K562 (cell line): ENCODE results near the gene OPRL1.

Experiments
- ATF7 ChIP-seq: fragments of 450-650 bp; IDR thresholded peaks from 2 replicates; pipeline ENCODE4 v1.7.1; 2014; ENCODE audit warnings: mild to moderate bottlenecking, moderate library complexity
- BRD4 ChIP-seq: fragments of 200-600 bp; sonication (generic); IDR thresholded peaks from 2 replicates; pipeline ENCODE4 v1.6.1; 2017; ENCODE audit warnings: inconsistent platforms
- CTCF ChIP-seq, 3 experiments: IDR thresholded peaks in 2 of 3; conservative IDR thresholded peaks in 1 of 3; 2 replicates each; pipeline ENCODE4 v1.5.1; 2011 to 2012; ENCODE audit warnings: low read length in 3 of 3, mild to moderate bottlenecking in 3 of 3, control low read depth in 2 of 3, improper control_type of control experiment in 1 of 3, inconsistent platforms in 1 of 3, low read depth in 1 of 3, mixed read lengths in 1 of 3, moderate library complexity in 1 of 3; ENCODE audit not compliant: insufficient read depth in 2 of 3
- EZH2 ChIP-seq: IDR thresholded peaks from 2 replicates; pipeline ENCODE4 v1.6.1; 2012; ENCODE audit warnings: low read depth, mild to moderate bottlenecking, inconsistent platforms, low read length, borderline replicate concordance
- FOXP1 ChIP-seq: sonication (generic); formaldehyde crosslinking; IDR thresholded peaks from 2 replicates; pipeline ENCODE4 v1.8.0; 2022; ENCODE audit warnings: mild to moderate bottlenecking, missing genetic modification reagents
- GABPB1 ChIP-seq: sonication (generic); formaldehyde crosslinking; IDR thresholded peaks from 2 replicates; pipeline ENCODE4 v1.8.0; 2022; ENCODE audit warnings: mild to moderate bottlenecking, missing genetic modification reagents
- NRF1 ChIP-seq, 2 experiments: fragments of 450-650 bp; IDR thresholded peaks in 1 of 2; conservative IDR thresholded peaks in 1 of 2; 2 replicates each; pipeline ENCODE4 v1.6.1; 2014; ENCODE audit warnings: mild to moderate bottlenecking in 2 of 2
- POLR2A ChIP-seq: fragments of 450-650 bp; conservative IDR thresholded peaks from 2 replicates; pipeline ENCODE4 v1.6.1; 2016
- TEAD4 ChIP-seq, 2 experiments: sonication (generic) in 1 of 2; formaldehyde crosslinking in 1 of 2; IDR thresholded peaks; 2 replicates each; pipeline versions ENCODE4 v1.6.1 to v1.8.0; 2012 to 2022; ENCODE audit warnings: borderline replicate concordance in 1 of 2, inconsistent platforms in 1 of 2, low read length in 1 of 2, mild to moderate bottlenecking in 1 of 2, missing genetic modification reagents in 1 of 2

DNA sequence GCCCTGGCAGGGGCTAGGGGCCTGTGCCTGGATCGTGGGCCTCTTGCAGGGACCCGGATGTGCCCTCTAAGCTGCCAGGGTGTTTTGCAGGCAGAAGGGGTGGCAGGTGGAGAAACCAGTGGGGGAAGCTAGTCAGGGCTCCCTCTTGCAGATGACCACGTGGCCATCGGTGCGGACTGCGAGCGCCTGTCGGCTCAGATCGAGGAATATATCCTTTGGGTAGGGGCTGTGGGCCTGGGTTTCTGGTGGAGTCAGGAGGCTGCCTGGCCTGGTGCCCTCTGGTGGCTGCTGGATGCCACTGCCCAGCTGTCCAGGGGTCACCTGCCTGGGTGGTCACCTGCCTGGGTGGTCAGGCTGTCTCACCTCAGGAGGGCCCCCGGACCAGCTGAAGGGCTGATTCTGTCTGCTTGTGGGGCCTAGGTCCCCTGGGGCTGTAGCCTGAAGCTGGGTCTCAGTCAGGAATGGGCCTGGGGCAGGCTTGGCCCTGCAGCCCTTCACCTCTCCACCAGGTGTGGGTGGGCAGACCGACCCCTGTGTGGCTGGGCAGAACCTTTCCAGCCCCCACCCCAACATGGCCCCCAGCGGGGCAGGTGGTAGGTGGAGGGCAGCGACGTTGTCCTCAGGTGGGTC, 10.2 kb upstream of the OPRL1 start:
- TF ChIP-seq TEAD4 (IDR thresholded peaks at IDR 0.05; ENCODE audit: low read length) (no peak), TEAD4 (CRISPR knock-in tag; IDR thresholded peaks at IDR 0.05; ENCODE audit: borderline replicate concordance) (no peak), FOXP1 (CRISPR knock-in tag) (no peak), BRD4 (no peak), NRF1 (conservative IDR thresholded peaks at IDR 0.05 in 1 of 2, IDR thresholded peaks at IDR 0.05 in 1 of 2) (no peak), ATF7 (no peak), CTCF (IDR thresholded peaks at IDR 0.05 in 2 of 3, conservative IDR thresholded peaks at IDR 0.05 in 1 of 3; ENCODE audit: insufficient read depth in 2 of 3, low read depth in 1 of 3, low read length in 3 of 3) (peak; percentile 69 to 81 (median 72); a peak in 5 of 6 replicates), EZH2 (no peak), POLR2A (no peak), GABPB1 (CRISPR knock-in tag) (no peak)
